ENCODE data around the gene USO1. TPM values are rescaled to one million over a fixed set of nuclear protein-coding genes. Genes with fewer than 3 reads are reported as not detected.
A peak's percentile ranks its signal among the peaks of the same experiment; 100 is the strongest.

The USO1 gene
- total and polyA plus RNA-seq, 2 of the 8 experiments (the other 6 are each of a cell fraction or from before 2014, with no cell fraction given), result 57.3 to 198 TPM

- Histone ChIP-seq H4K8ac (ENCODE audit: extremely low read depth, insufficient read depth, low read length) (no peak overlapping the region), H3K14ac (ENCODE audit: insufficient read length) (no peak overlapping the region), H3K23ac (ENCODE audit: insufficient read length) (no peak overlapping the region), H3K4me2 (ENCODE audit: insufficient read depth in 1 of 2, low read depth in 2 of 2, low read length in 2 of 2) (no peak overlapping the region), H3K79me2 (ENCODE audit: control insufficient read depth in 1 of 2, insufficient read depth in 2 of 2, low read length in 2 of 2) (no peaks in the 10 kb centered on the region), H3K4me1 (replicated peaks in 1 of 4; ENCODE audit: control insufficient read depth in 3 of 4, insufficient read depth in 4 of 4, low read length in 3 of 4) (peaks cover 0 to 2% (median 0%) of the 10 kb centered on the region in 4 experiments; a peak in 2 of 7 replicates), H3K9me3 (ENCODE audit: insufficient read depth in 2 of 2, low read depth in 1 of 2, low read length in 1 of 2) (no peaks in the 10 kb centered on the region), H2BK120ac (replicated peaks; ENCODE audit: low read depth, low read length) (peak overlapping the region; percentile 38), H3K18ac (ENCODE audit: extremely low read depth, low read length) (no peak overlapping the region), H3K9ac (replicated peaks in 1 of 4; ENCODE audit: extremely low read depth in 1 of 4, low read depth in 3 of 4, low read length in 3 of 4) (no peak overlapping the region), H3K23me2 (ENCODE audit: low read depth, low read length) (no peaks in the 10 kb centered on the region), H2BK5ac (ENCODE audit: low read depth, low read length) (no peak overlapping the region), H4K91ac (replicated peaks; ENCODE audit: insufficient read length, low read length) (no peak overlapping the region), H2BK20ac (ENCODE audit: low read length) (no peak overlapping the region), H3K4ac (replicated peaks; ENCODE audit: insufficient read length, low read depth, low read length) (no peak overlapping the region), H3K56ac (replicated peaks; ENCODE audit: insufficient read length, low read depth, low read length) (no peak overlapping the region), H3K36me3 (ENCODE audit: control insufficient read depth in 2 of 4, insufficient read depth in 4 of 4, low read length in 3 of 4) (no peaks in the 10 kb centered on the region), H2AFZ (ENCODE audit: low read length) (0 out of 2 replicates have a peak overlapping the region, but pooled peaks have one; percentile 51), H3K4me3 (ENCODE audit: extremely low read depth in 1 of 4, insufficient read depth in 2 of 4, low read depth in 3 of 4, low read length in 4 of 4) (no peak overlapping the region), H3K27ac (ENCODE audit: low read depth, low read length) (no peak overlapping the region), H3K27me3 (replicated peaks in 1 of 4; ENCODE audit: control insufficient read depth in 3 of 4, extremely low read depth in 1 of 4, insufficient read depth in 3 of 4, low read length in 3 of 4) (no peaks in the 10 kb centered on the region), H4K20me1 (replicated peaks in 1 of 2; ENCODE audit: control insufficient read depth in 1 of 2, insufficient read depth in 2 of 2, low read length in 2 of 2) (no peaks in the 10 kb centered on the region), H2BK15ac (ENCODE audit: low read length) (no peak overlapping the region), H2AK5ac (ENCODE audit: low read depth, low read length) (no peak overlapping the region), H4K5ac (ENCODE audit: insufficient read length, low read depth, low read length) (no peak overlapping the region), H3K79me1 (ENCODE audit: low read depth, low read length) (no peaks in the 10 kb centered on the region), H2BK12ac (ENCODE audit: low read depth, low read length) (no peak overlapping the region)
- 78% methylated on average over 2 of the region's 2 CpGs; no CpG with 5 or more reads in 1 of the 2 experiments for WGBS, 2 experiments (ENCODE audit: extremely low coverage in 1 of 2, insufficient coverage in 1 of 2, insufficient read length in 1 of 2, insufficient replicate concordance in 2 of 2, low coverage in 1 of 2, low lambda C conversion rate in 2 of 2, missing lambda C conversion rate in 1 of 2)
- ChIA-PET POLR2A (ENCODE audit: partially characterized antibody) (no interaction called here), CTCF (ENCODE audit: partially characterized antibody) (interaction anchor here (0.6 to 1.7 kb wide), 6 partner anchors 10 to 172 kb away, joined by 3 to 8 read pairs (median 4); no protein-coding TSS in a partner anchor)
- no peak for FAIRE-seq
- no peak for DNase-seq (ENCODE audit: low read depth in 1 of 2, low spot score in 2 of 2)
- TF ChIP-seq EP300 (IDR thresholded peaks at IDR 0.05; ENCODE audit: borderline replicate concordance in 1 of 2, low read depth in 2 of 2, low read length in 2 of 2) (no peak), POLR2AphosphoS5 (IDR thresholded peaks at IDR 0.05; ENCODE audit: low read depth, low read length) (no peak), SAP30 (IDR thresholded peaks at IDR 0.05; ENCODE audit: insufficient read depth, insufficient replicate concordance, low read length) (no peak), E2F6 (IDR thresholded peaks at IDR 0.05) (no peak), RFX5 (IDR thresholded peaks at IDR 0.05; ENCODE audit: borderline replicate concordance, low read depth, low read length) (no peak)
Observed at GRCh38 chr4:75823812-75824211, 99.4 kb downstream of the USO1 start.
